Activated CD4-positive, alpha-beta T cell treated with anti-CD3 and anti-CD28 coated beads for 1 hour (primary cell): ENCODE data around the gene ADAMTSL5.
"Not testable (repeated sequence)": the region's sequence is repeated elsewhere in the genome, so short reads cannot be mapped to it uniquely, and the experiment has no call there.

Source experiments
- DNase-seq: peaks from one replicate; pipeline ENCODE4 v3.0.0-alpha.2; 2020

Gene ADAMTSL5

GRCh38 chr19:1477056-1477455, 35.8 kb downstream of the ADAMTSL5 start:
- not testable (repeated sequence) for DNase-seq

GRCh38 chr19:1475751-1476437, 36.9 kb downstream of the ADAMTSL5 start:
- no peak for DNase-seq

GRCh38 chr19:1474765-1475351, 38.0 kb downstream of the ADAMTSL5 start:
- DNase-seq = no peak

GRCh38 chr19:1474011-1474764, 38.6 kb downstream of the ADAMTSL5 start:
- DNase-seq = no peak

- no peak for DNase-seq
Measured at GRCh38 chr19:1473085-1473851, 39.6 kb downstream of the ADAMTSL5 start.

GRCh38 chr19:1472231-1473084, 40.4 kb downstream of the ADAMTSL5 start:
- no peak for DNase-seq

- DNase-seq = no peak
Measured at GRCh38 chr19:1471515-1472160, 41.2 kb downstream of the ADAMTSL5 start.

GRCh38 chr19:1471010-1471514, 41.8 kb downstream of the ADAMTSL5 start:
- DNase-seq = no peak

GRCh38 chr19:1470305-1471009, 42.4 kb downstream of the ADAMTSL5 start:
- peak; percentile 65 for DNase-seq

- DNase-seq = no peak
Measured at GRCh38 chr19:1470055-1470304, 42.8 kb downstream of the ADAMTSL5 start.

GRCh38 chr19:1469255-1470054, 43.4 kb downstream of the ADAMTSL5 start:
- no peak for DNase-seq

GRCh38 chr19:1468821-1469254, 44.0 kb downstream of the ADAMTSL5 start:
- no peak for DNase-seq

GRCh38 chr19:1468274-1468820, 44.5 kb downstream of the ADAMTSL5 start:
- no peak for DNase-seq

GRCh38 chr19:1467490-1468273, 45.1 kb downstream of the ADAMTSL5 start:
- DNase-seq = no peak

GRCh38 chr19:1467215-1467489, 45.7 kb downstream of the ADAMTSL5 start:
- no peak for DNase-seq

- no peak for DNase-seq
Measured at GRCh38 chr19:1466461-1467214, 46.2 kb downstream of the ADAMTSL5 start.

- no peak for DNase-seq
Measured at GRCh38 chr19:1466018-1466460, 46.8 kb downstream of the ADAMTSL5 start.
